COR-L47 (cell line): ENCODE data around the gene KLHL35.
"Not testable (repeated sequence)": the region's sequence is repeated elsewhere in the genome, so short reads cannot be mapped to it uniquely, and the experiment has no call there.

Experiments
- DNase-seq: peaks from one replicate; lab custom pipeline; 2025; lab: John Stamatoyannopoulos, UW

Gene KLHL35

GRCh38 chr11:75423721-75424120, 9.3 kb downstream of the KLHL35 start:
- DNase-seq, result no peak

GRCh38 chr11:75422248-75423231, 10.5 kb downstream of the KLHL35 start:
- DNase-seq, result no peak

DNA sequence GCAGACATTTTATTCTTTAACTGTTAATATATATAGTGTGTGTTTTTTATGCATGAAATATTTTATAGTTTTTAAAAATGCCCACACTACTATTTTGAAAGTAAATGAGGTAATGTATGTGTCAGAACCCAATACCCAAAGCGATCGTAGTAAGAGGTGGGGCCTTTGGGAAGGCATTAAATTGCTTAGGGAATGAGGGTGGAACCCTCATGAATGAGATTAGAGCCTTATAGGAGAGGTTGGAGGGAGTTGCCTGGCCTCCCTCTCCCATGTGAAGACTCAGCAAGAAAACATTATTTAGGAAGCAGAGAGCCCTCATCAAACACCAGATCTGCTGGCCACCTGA, 11.1 kb downstream of the KLHL35 start:
- DNase-seq, result no peak

- DNase-seq, result no peak
Measured at GRCh38 chr11:75421035-75421602, 11.9 kb downstream of the KLHL35 start.

GRCh38 chr11:75420224-75421034, 12.6 kb downstream of the KLHL35 start:
- no peak for DNase-seq

GRCh38 chr11:75413864-75414263, 19.1 kb downstream of the KLHL35 start:
- DNase-seq, result no peak

- DNase-seq, result not testable (repeated sequence)
Measured at GRCh38 chr11:75413146-75413545, 19.9 kb downstream of the KLHL35 start.

DNA sequence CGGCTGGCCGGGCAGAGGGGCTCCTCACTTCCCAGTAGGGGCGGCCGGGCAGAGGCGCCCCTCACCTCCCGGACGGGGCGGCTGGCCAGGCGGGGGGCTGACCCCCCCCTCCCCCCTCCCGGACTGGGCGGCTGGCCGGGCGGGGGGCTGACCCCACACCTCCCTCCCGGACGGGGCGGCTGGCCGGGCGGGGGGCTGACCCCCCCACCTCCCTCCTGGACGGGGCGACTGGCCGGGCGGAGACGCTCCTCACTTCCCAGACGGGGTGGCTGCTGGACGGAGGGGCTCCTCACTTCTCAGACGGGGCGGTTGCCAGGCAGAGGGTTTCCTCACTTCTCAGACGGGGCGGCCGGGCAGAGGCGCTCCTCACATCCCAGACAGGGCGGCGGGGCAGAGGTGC, 23.0 kb downstream of the KLHL35 start:
- not testable (repeated sequence) for DNase-seq

DNA sequence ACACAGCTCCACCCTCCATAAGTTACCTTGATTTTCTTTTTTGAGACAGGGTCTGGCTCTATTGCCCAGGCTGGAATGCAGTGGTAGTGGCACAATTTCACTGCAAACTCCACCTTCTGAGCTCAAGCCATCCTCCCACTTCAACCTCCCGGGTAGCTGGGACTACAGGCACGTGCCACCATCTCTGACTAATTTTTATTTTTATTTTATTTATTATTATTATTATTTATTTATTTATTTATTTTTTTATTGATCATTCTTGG, 24.1 kb downstream of the KLHL35 start:
- DNase-seq, result no peak

- DNase-seq, result no peak
Measured at GRCh38 chr11:75406338-75406777, 26.6 kb downstream of the KLHL35 start.

GRCh38 chr11:75403983-75404658, 28.9 kb downstream of the KLHL35 start:
- DNase-seq, result no peak

- DNase-seq, result no peak
Measured at GRCh38 chr11:75403037-75403436, 30.0 kb downstream of the KLHL35 start.

- no peak for DNase-seq
Measured at GRCh38 chr11:75402002-75402773, 30.8 kb downstream of the KLHL35 start.

GRCh38 chr11:75400146-75400865, 32.7 kb downstream of the KLHL35 start:
- DNase-seq, result no peak

DNA sequence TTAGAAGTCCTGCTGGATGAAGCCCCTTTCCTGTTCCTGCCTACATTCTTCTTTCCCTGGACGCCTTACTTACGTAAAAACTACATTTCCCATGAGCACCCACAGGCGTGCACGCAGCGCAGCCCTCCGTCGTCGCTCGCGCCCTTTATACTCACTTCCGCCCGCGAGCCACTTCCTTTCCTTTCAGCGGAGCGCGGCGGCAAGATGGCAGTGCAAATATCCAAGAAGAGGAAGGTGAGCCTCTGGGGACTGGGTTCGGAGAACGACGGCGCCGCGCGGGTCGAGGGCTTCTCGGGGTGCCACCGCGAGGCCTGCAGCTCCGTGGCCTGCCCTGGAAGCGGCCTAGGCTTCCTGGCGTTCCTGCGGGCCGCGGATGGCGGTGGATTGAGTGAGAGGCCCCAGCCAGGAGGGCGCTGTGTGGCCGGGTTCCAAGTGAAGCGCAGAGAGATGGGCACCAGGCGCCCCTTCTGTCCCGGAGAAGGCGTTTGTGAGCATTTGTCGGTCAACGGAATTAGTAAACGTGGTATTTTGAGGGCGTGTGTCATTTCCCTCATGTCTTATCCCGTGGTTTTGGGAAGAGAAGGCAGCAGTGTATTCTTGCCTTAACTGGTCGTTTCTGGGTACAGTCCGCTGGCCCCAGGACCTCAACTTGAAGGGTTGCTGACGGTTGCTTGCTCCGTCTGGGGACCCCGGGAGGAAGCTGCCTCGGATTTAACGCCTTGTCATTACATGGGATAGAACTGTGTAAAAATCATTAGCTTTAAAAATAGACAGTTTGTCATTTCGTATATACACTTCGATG, 33.5 kb downstream of the KLHL35 start, which contains the start of gene RPS3:
Gene RPS3, plus strand, starts transcription at position 175 of the 802 bp plus-strand sequence. Its CDS starts 30 bp downstream, at position 205.
- DNase-seq, result peak; percentile 91

DNA sequence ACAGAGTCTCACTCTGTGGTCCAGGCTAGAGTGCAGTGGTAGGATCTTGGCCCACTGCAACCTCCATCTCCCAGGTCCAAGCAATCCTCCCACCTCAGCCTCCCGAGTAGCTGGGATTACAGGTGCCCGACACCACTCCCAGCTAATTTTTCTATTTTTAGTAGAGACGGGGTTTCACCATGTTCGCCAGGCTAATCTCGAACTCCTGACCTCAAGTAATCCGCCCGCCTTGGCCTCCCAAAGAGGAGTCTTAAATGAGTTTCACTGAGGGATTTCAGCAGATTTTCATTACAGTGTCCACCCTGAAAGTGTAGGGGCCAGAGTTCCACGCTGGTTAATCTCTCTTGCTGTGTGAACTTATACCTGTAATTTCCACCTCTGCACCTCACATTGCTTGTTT, 34.1 kb downstream of the KLHL35 start:
- no peak for DNase-seq

GRCh38 chr11:75394085-75394840, 38.7 kb downstream of the KLHL35 start:
- DNase-seq, result no peak

DNA sequence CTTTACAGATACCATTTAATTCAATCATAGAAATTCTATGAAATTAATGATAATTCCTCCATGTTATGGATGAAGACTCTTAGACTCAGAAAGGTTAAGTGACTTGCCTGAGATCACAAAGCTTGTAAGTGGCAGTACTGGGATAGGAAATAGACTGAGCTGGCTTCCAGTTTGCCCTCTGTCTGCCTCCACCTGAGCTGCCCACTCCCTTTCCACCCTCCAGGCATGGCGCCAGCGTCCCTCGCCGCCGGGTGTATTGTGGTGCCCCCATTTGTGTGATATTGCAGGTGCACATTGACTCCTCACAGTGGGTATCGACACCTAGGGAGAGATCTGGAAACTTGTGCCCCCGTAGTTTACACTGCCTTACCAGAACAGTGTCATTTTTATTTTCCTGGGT, 43.1 kb downstream of the KLHL35 start:
- DNase-seq, result no peak

- DNase-seq, result no peak
Measured at GRCh38 chr11:75389276-75389605, 43.8 kb downstream of the KLHL35 start.
